ENCODE results near the gene ANKRD65.

ANKRD65 gene

DNA sequence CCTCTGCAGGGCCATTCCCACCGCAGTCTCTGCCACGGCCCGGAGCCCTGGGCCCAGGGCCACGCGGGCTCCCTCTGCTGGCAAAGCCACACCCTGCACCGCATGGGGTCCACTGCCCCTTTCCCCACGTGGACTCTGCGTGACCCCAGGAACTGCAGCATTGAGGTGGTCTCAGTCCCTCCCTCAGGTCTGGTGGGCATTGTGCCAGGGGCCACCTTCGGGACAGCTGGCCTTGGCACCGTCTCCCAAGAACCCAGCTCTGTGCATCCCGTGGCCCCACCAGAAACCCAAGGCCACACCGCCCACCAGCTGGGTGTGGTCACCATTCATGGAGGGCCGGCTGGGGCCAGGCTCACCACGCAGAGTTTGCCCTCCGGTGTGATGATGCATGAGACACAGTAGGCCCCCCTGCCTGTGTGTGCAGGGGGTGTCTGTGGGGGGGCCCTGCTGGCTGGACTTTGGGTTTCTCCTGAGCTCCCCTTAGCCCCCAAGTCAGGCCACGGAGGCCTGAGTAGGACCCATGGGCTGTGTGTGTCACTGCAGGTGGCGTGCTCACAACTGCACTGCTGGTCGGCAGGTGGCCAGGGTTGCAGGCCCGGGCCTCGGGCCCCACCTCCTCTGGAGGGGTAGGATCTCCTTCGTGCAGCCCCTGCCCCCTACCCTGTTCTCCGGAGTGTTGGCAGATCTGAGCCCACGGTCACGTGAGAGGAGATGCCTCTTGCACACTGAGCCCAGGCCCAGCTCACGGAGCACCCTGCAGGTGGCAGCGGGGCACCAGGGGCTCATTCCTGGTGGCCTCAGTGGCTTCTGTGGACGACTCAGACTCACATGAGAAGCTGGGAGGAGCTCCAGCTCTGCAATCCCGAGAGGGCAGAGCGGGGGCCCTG, 20.2 kb upstream of the ANKRD65 start:
- peak; percentile 22 for DNase-seq

- no peak for DNase-seq
These were observed 19.4 kb upstream of the ANKRD65 start for GRCh38 chr1:1440262-1441001.

DNA sequence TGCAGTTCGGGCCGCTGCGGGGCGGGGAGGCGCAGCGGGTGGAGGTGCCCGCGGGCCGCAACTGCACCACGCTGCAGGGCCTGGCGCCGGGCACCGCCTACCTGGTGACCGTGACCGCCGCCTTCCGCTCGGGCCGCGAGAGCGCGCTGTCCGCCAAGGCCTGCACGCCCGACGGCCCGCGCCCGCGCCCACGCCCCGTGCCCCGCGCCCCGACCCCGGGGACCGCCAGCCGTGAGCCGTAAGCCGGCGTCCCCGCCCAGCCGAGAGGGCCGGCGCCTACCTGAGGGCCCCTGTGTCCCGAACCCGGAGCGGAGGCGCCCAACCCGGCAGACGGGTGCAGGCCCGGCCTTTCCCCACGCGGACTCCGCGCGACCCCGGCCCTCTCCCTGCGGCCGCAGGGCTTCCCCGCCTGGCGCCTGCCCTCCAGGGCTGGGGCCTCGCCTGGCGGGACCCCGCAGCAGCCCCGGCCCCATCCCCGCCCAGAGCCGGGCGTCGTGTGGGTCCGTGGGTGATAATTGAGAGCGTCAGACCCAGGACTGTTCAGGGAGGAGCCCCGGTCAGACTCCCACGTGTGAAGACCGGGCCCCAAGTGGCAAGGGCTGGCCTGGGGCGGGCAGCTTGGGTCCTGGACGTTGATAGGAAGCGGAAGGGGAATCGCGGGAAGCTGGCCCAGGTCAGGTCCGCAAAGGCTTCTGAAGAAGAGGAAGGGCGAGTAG, 18.6 kb upstream of the ANKRD65 start:
- no peak for DNase-seq

GRCh38 chr1:1438531-1439381, 17.7 kb upstream of the ANKRD65 start:
- DNase-seq: no peak

- DNase-seq: peak; percentile 11
These were observed 16.9 kb upstream of the ANKRD65 start for GRCh38 chr1:1437904-1438376.

DNA sequence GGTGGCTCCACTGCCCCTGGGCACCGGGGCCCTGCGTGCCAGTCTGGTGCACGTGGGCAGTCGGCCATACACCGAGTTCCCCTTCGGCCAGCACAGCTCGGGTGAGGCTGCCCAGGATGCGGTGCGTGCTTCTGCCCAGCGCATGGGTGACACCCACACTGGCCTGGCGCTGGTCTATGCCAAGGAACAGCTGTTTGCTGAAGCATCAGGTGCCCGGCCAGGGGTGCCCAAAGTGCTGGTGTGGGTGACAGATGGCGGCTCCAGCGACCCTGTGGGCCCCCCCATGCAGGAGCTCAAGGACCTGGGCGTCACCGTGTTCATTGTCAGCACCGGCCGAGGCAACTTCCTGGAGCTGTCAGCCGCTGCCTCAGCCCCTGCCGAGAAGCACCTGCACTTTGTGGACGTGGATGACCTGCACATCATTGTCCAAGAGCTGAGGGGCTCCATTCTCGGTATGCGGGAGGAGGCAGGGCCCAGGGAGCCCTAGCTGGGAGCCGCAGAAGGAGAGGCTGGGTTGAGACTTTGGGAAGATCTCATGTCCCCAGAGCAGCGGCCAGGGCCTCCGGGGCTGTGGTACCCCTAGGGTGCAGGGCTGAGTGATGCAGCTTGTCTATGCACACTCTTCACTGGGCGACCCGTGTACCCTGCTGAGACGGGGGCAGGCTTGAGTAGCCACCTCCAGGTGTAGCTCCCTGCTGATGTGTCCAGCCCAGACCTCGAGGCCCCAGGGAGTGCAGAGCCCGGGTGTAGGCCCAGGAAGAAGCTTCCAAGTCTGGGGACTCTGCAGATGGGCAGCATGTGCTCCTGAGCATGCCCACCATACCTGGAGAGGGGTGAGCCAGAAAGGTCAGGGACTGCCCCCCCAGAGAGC, 16.2 kb upstream of the ANKRD65 start:
- no peak for DNase-seq

DNA sequence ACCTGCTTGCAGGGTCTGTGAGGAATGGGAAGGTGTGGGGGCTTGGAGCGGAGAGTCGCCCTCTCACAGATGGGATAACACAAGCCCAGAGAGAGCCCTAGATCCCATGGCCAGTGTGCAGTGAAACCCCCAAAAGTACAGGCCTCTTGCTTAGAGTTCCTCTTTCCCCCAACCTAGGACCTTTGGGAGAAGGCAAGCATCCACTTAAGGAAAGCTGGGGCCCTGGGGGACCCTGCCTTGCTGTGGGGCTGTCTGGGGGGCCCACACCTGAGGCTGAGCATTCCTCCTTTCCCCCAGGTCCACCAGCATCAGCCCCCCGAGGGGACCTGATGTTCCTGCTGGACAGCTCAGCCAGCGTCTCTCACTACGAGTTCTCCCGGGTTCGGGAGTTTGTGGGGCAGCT, 15.6 kb upstream of the ANKRD65 start:
- DNase-seq: no peak

- DNase-seq: no peak
These were observed 15.0 kb upstream of the ANKRD65 start for GRCh38 chr1:1435911-1436629.

DNA sequence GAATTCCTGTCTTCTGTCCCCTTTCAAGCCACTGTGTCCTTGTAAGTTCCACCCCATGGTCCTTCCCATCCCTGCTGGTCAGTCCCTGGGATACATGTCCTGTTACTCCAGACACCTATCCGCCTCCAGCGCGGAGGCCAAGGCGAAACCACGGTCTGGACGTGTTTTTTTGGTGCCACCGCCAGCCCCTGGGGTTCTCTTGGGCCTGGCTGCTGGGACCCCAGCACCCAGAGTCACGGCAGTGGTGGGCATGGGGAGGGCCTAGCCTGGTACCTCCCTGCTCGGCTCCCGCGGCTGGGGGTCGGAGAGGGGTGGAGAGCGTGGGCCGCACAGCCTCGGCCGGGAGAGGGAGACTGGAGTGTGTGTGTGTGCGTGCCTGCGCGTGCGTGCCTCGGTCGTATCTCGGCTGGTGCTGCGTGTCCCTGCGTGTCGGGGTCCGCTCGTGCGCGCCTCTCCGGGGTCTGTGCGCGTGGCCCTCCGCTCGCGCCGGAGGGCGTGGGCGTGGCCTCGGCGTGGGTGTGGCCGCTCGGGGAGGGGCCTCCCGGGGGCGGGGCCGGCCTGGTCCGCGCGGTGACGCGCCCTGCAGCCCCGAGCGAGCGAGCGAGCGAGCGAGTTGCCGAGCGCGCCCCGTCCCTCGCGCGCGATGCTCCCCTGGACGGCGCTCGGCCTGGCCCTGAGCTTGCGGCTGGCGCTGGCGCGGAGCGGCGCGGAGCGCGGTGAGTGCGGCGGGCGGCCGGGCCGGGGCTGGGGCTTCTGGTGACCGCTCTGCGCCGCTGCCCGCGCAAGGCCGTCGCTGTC, 14.2 kb upstream of the ANKRD65 start, which contains the start of gene VWA1:
Gene VWA1 (plus strand): TSS at position 585 of the 798 bp plus-strand sequence. CDS start 59 bp downstream, at position 644.
- DNase-seq: peak; percentile 63

GRCh38 chr1:1434824-1435105, 13.7 kb upstream of the ANKRD65 start:
- DNase-seq: no peak

DNA sequence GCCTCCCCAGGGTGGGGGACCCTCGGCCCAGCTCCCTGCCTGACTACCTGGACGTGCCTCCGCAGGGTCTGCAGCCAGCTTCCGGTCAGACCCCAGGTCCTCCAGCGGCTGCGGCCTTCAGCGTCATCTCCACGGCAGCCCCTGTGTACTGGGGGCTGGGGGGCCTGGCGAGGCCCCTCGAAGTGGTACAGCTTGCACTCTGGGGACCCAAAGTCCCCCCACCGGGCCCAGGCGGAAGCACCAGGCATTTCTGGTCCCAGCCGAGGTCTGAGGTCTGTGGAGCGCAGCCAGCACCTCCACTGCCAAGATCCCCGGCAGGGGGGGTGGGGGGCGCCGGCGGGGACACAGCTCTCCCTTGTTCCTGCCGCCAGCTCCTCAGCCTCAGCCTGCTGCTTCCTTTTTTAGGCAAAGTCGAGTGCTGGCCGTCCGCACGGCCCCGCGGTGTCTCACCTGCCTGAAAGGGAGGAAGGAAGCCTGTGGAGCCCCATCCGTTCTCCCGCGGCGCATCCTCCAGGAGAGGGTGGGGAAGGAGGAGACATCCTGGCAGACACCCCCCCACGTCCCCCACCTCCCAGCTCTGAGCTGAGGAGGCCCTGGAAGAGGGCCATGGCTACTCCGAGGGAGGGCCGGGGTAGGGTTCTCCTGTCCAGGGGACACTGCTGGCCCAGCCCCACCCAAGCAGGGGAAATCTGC, 13.2 kb upstream of the ANKRD65 start:
- no peak for DNase-seq

DNA sequence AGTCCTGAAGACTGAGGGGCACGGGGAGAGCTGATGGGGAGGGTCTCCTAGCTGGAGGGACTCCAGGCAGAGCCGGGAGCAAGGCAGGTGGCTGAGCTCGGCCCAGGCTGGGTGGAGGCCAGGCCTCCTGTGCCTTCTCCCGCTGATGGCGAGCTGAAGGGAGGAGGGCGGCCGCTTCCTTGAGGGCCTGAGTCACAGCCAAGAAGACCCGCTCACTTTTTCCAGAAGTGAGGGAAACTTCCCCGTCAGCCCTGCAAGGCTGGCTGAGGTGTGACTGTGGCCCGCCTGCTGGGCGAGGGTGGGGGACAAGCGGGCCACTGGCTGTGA, 12.7 kb upstream of the ANKRD65 start:
- DNase-seq: peak; percentile 56

- no peak for DNase-seq
These were observed 12.1 kb upstream of the ANKRD65 start for GRCh38 chr1:1432951-1433803.

DNA sequence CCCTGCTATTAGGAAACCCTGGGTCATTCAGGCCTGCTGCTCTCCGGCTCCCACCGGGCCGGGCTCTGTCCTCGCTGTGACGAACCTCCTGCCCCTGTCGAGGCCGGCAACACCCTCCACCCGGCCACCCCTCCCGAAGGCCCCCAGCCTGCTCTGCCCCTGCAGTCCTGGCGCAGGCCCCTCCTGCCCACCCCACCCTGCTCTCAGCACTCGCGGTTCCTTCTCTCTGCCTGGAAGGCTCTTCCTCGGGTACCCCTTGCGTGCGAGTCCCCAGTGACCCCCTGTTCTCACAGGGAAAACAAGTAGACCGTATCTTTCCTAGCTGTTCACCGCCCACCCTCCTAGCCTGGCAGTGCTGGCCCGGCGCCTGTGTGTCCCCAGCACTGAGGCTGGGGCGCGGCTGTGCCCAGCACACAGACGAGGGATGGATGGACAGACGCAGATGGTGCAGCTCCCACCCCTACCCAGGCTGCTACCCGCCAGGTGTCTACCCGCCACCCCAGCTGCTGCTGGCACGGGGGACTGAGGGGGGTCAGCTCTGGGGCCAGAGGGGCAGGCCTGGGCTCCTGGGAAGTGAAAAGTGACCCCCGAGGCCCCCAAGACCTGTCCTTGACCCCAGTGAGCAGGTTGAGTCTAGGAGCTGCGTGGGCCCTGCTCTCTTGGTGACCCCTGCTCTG, 11.3 kb upstream of the ANKRD65 start:
- DNase-seq: no peak

GRCh38 chr1:1431845-1432273, 10.8 kb upstream of the ANKRD65 start:
- no peak for DNase-seq

- DNase-seq: no peak
These were observed 10.1 kb upstream of the ANKRD65 start for GRCh38 chr1:1430992-1431844.

All from fibroblast of skin of back (primary cell).